K562 (cell line): Measurements from ENCODE around the gene ZSCAN21. TPM values are rescaled to one million over a fixed set of nuclear protein-coding genes. Genes with fewer than 3 reads are reported as not detected.

ENCODE experiments used
- CREM ChIP-seq: IDR thresholded peaks from 2 replicates; pipeline ENCODE4 v1.6.1; 2014; ENCODE audit warnings: antibody characterized with exemption, low read depth
- LCOR ChIP-seq: sonication (generic); formaldehyde crosslinking; IDR thresholded peaks from 2 replicates; pipeline ENCODE4 v1.8.0; 2022; ENCODE audit warnings: mild to moderate bottlenecking, missing genetic modification reagents
- MAZ ChIP-seq, 2 experiments: fragments of 450-650 bp in 1 of 2; sonication (generic) in 1 of 2; formaldehyde crosslinking; IDR thresholded peaks in 1 of 2; conservative IDR thresholded peaks in 1 of 2; 2 replicates each; pipeline versions ENCODE4 v1.4.0 to v1.5.0; 2020; ENCODE audit warnings: mild to moderate bottlenecking in 1 of 2, missing genetic modification reagents in 1 of 2
- NFIC ChIP-seq: fragments of 450-650 bp; IDR thresholded peaks from 2 replicates; pipeline ENCODE4 v1.6.1; 2017; ENCODE audit warnings: mild to moderate bottlenecking, inconsistent platforms
- POLR3A ChIP-seq: IDR thresholded peaks from 2 replicates; pipeline ENCODE4 v1.6.1; 2011; ENCODE audit warnings: borderline replicate concordance, mild to moderate bottlenecking, moderate library complexity; ENCODE audit not compliant: insufficient read length, insufficient read depth; ENCODE audit errors: extremely low read depth
- TARDBP ChIP-seq: fragments of 450-650 bp; IDR thresholded peaks from 2 replicates; pipeline ENCODE4 v1.6.1; 2016
- ZNF263 ChIP-seq: sonication (generic); formaldehyde crosslinking; IDR thresholded peaks from 2 replicates; pipeline ENCODE4 v1.8.0; 2022; ENCODE audit warnings: mild to moderate bottlenecking, missing genetic modification reagents, borderline replicate concordance
- ZNF76 ChIP-seq: fragments of 250-450 bp; sonication (Bioruptor Pico); IDR thresholded peaks from 2 replicates; pipeline ENCODE4 v1.4.0; 2020; ENCODE audit warnings: mild to moderate bottlenecking, moderate library complexity, borderline replicate concordance
- polyA plus RNA-seq, 8 experiments: library from polyadenylated mRNA; depleted of rRNA in 4 of 8; stranded (reverse) in 5 of 8; unstranded in 3 of 8; fragments of >200 nt; fragmentation: Nextera tagmentation in 2 of 8; fragmentation: Illumina TruSeq in 1 of 8; extraction: Ambion mirVana in 2 of 8; extraction: Trizol in 1 of 8; gene quantifications; 2 replicates each; pipeline versions ENCODE4 v1.2.1 to v1.2.3, GENCODE V29; 2011 to 2014; ENCODE audit warnings: inconsistent platforms in 1 of 8, missing spikeins in 1 of 8
- total RNA-seq, 7 experiments: library from RNA; depleted of rRNA in 6 of 7; stranded (reverse); fragments of >200 nt in 6 of 7; fragmentation: Illumina TruSeq in 2 of 7; extraction: Trizol in 2 of 7; gene quantifications; 2 replicates each; pipeline versions ENCODE4 v1.2.1 to v1.2.3, GENCODE V29; 2011 to 2021; ENCODE audit warnings: low replicate concordance in 1 of 7
- TF ChIP-seq, protein P1 (sequence below): fragments of 250-450 bp; sonication (Bioruptor Pico); IDR thresholded peaks from 2 replicates; pipeline ENCODE4 v1.4.0; 2020
- TF ChIP-seq, protein P2 (sequence below): sonication (generic); formaldehyde crosslinking; IDR thresholded peaks from 2 replicates; pipeline ENCODE4 v1.9.0; 2022; ENCODE audit warnings: mild to moderate bottlenecking, missing genetic modification reagents
- TF ChIP-seq, protein P3 (sequence below): fragments of 250-450 bp; sonication (Bioruptor Pico); IDR thresholded peaks from 2 replicates; pipeline ENCODE4 v1.5.0; 2021
- TF ChIP-seq, protein P4 (sequence below): fragments of 450-650 bp; formaldehyde crosslinking; IDR thresholded peaks from 2 replicates; pipeline ENCODE4 v1.4.0; 2022; ENCODE audit warnings: missing genetic modification characterization
- TF ChIP-seq, protein P5 (sequence below): IDR thresholded peaks from 2 replicates; pipeline ENCODE4 v1.6.1; 2014; ENCODE audit warnings: antibody characterized with exemption

The ZSCAN21 gene
- total and polyA plus RNA-seq, 9 of the 15 experiments (the other 6 are each of a cell fraction or from before 2014, with no cell fraction given), result 5.9 to 15.5 (median 13.2) TPM

DNA sequence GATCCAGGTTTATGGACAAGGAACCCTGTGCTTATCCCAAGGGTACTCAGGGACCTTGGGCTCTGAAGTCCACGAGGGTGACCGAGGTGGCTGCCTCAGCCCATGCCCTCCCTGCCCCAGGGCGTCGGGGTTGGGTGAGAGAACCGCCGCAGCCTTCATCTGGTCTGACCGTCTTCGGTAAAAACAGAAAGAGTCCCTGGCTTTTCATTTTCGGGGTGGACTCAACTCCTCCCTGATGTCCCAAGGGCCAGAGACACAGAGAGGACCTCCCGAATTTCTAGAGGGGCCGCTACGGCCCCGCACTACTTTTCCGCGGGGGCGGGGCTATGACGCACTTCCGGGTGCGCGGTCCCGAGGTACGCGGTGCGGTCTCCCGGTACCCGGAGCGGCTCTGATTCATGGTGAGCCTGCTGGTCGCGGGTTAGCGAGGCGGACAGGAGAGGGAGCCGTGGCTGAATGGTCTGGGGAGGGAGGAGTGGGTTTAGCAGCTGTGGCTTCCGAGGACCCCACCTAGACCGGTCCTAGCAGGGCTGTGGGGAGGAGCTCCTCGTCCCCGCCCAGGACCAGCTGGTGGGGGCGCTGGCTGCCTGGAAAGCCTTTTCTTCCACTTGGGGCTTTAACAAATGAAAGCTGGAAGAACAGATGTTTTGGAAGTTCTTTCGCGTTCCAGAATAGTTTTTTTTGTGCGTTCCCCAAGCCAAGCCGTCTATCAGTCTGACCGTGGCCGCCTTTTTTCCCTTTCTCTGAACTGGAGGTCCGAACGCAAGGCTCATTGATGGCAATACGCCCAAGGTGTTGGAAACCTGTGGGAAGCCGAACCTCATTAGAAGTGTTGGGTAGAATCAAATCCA, at the start of gene ZSCAN21 (continued):
- TF ChIP-seq, protein P1, sequence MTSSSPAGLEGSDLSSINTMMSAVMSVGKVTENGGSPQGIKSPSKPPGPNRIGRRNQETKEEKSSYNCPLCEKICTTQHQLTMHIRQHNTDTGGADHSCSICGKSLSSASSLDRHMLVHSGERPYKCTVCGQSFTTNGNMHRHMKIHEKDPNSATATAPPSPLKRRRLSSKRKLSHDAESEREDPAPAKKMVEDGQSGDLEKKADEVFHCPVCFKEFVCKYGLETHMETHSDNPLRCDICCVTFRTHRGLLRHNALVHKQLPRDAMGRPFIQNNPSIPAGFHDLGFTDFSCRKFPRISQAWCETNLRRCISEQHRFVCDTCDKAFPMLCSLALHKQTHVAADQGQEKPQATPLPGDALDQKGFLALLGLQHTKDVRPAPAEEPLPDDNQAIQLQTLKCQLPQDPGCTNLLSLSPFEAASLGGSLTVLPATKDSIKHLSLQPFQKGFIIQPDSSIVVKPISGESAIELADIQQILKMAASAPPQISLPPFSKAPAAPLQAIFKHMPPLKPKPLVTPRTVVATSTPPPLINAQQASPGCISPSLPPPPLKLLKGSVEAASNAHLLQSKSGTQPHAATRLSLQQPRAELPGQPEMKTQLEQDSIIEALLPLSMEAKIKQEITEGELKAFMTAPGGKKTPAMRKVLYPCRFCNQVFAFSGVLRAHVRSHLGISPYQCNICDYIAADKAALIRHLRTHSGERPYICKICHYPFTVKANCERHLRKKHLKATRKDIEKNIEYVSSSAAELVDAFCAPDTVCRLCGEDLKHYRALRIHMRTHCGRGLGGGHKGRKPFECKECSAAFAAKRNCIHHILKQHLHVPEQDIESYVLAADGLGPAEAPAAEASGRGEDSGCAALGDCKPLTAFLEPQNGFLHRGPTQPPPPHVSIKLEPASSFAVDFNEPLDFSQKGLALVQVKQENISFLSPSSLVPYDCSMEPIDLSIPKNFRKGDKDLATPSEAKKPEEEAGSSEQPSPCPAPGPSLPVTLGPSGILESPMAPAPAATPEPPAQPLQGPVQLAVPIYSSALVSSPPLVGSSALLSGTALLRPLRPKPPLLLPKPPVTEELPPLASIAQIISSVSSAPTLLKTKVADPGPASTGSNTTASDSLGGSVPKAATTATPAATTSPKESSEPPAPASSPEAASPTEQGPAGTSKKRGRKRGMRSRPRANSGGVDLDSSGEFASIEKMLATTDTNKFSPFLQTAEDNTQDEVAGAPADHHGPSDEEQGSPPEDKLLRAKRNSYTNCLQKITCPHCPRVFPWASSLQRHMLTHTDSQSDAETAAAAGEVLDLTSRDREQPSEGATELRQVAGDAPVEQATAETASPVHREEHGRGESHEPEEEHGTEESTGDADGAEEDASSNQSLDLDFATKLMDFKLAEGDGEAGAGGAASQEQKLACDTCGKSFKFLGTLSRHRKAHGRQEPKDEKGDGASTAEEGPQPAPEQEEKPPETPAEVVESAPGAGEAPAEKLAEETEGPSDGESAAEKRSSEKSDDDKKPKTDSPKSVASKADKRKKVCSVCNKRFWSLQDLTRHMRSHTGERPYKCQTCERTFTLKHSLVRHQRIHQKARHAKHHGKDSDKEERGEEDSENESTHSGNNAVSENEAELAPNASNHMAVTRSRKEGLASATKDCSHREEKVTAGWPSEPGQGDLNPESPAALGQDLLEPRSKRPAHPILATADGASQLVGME (CRISPR knock-in tag), result no peak
- TF ChIP-seq ZNF76 (CRISPR knock-in tag) (no peak), TARDBP (peak; percentile 43; the same call in 1 of the 2 replicates), CREM (peak; percentile 98), LCOR (CRISPR knock-in tag) (peak; percentile 57; the same call in 1 of the 2 replicates), NFIC (peak; percentile 45; the same call in 1 of the 2 replicates), MAZ (CRISPR knock-in tag; conservative IDR thresholded peaks at IDR 0.05 in 1 of 2, IDR thresholded peaks at IDR 0.05 in 1 of 2) (peak; percentile 90 to 95), POLR3A (no peak), ZNF263 (CRISPR knock-in tag) (no peak)
- TF ChIP-seq, protein P2, sequence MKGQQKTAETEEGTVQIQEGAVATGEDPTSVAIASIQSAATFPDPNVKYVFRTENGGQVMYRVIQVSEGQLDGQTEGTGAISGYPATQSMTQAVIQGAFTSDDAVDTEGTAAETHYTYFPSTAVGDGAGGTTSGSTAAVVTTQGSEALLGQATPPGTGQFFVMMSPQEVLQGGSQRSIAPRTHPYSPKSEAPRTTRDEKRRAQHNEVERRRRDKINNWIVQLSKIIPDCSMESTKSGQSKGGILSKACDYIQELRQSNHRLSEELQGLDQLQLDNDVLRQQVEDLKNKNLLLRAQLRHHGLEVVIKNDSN (CRISPR knock-in tag), result no peak
- TF ChIP-seq, protein P3, sequence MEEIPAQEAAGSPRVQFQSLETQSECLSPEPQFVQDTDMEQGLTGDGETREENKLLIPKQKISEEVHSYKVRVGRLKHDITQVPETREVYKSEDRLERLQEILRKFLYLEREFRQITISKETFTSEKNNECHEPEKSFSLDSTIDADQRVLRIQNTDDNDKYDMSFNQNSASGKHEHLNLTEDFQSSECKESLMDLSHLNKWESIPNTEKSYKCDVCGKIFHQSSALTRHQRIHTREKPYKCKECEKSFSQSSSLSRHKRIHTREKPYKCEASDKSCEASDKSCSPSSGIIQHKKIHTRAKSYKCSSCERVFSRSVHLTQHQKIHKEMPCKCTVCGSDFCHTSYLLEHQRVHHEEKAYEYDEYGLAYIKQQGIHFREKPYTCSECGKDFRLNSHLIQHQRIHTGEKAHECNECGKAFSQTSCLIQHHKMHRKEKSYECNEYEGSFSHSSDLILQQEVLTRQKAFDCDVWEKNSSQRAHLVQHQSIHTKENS (CRISPR knock-in tag), result no peak
- TF ChIP-seq, protein P4, sequence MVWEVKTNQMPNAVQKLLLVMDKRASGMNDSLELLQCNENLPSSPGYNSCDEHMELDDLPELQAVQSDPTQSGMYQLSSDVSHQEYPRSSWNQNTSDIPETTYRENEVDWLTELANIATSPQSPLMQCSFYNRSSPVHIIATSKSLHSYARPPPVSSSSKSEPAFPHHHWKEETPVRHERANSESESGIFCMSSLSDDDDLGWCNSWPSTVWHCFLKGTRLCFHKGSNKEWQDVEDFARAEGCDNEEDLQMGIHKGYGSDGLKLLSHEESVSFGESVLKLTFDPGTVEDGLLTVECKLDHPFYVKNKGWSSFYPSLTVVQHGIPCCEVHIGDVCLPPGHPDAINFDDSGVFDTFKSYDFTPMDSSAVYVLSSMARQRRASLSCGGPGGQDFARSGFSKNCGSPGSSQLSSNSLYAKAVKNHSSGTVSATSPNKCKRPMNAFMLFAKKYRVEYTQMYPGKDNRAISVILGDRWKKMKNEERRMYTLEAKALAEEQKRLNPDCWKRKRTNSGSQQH (CRISPR knock-in tag), result no peak
- TF ChIP-seq, protein P5, sequence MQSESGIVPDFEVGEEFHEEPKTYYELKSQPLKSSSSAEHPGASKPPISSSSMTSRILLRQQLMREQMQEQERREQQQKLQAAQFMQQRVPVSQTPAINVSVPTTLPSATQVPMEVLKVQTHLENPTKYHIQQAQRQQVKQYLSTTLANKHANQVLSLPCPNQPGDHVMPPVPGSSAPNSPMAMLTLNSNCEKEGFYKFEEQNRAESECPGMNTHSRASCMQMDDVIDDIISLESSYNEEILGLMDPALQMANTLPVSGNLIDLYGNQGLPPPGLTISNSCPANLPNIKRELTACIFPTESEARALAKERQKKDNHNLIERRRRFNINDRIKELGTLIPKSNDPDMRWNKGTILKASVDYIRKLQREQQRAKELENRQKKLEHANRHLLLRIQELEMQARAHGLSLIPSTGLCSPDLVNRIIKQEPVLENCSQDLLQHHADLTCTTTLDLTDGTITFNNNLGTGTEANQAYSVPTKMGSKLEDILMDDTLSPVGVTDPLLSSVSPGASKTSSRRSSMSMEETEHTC, result peak; percentile 64; the same call in 1 of the 2 replicates
